Muscle of back (tissue), 11 donors: ENCODE data around the gene FRMD5. TPM values are rescaled to one million over a fixed set of nuclear protein-coding genes. Genes with fewer than 3 reads are reported as not detected.

Experiments used
- DNase-seq, 3 donors: peaks; one replicate each; pipeline versions ENCODE4 v3.0.0 to v3.0.0-alpha.2; 2013
- polyA plus RNA-seq, 10 donors: library from polyadenylated mRNA; unstranded; fragments of 120-200 nt; gene quantifications; one replicate each; pipeline ENCODE4 v1.2.1, GENCODE V29; 2013; ENCODE audit not compliant: insufficient read length in 10 of 10

FRMD5 gene
- polyA plus RNA-seq, 10 donors = 0.15 to 0.75 (median 0.42) TPM

DNA sequence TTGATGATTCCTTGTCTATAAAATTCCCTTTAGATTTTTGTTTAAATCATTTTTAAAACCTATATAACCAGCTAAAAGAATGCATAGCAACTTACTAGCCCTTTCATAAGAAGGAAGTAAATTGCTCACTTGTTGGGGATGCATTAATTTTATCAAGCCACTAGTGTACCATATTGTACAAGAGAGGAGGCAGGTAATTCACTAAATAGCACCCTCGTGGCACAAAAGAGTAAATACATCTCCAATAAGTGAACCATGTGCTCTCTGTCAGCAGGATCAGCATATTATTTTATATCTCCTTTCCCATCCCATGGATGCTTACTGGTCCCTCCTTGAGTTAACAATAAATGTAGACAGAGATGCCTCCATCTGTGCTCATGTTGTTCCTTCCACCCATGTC, 34.3 kb downstream of the FRMD5 start:
- no peak for DNase-seq

DNA sequence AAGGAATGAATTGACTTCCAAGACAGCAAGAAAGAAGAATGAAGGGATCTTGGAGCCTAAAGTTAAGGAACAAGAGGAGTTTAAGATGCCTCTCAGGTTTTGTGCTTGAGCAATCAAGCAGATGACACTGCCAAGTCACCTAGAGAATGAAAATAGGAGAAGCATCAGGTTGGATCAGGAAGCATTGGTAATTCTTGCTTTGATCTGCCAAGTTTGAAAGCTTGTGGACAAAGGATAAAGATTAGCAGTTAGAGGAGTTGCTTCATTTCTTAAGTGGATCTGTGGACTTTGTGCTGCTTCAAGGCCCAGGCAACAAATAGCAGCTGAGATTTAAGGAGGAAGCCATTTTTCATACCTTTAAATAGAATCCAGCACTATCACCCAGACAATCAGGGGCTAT, 35.6 kb downstream of the FRMD5 start:
- DNase-seq = no peak

DNA sequence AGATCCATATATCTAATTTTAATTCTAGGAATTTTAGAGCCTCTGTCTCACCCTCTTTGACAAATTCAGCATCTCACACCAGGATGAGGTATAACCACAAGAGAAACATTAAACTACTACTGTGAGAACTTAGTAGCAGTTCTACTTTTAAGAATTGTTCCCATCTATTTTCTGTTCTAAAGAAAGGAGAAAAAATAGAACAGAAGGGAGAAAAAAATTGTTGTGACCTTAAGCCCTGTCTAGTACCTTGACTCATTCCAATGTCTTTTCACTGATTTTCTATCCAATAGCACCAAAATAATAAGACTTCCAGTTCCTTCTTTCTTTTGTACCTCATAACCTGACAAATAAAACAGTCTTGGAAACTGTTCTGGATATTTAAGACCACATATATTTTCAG, 37.0 kb downstream of the FRMD5 start:
- DNase-seq = no peak

DNA sequence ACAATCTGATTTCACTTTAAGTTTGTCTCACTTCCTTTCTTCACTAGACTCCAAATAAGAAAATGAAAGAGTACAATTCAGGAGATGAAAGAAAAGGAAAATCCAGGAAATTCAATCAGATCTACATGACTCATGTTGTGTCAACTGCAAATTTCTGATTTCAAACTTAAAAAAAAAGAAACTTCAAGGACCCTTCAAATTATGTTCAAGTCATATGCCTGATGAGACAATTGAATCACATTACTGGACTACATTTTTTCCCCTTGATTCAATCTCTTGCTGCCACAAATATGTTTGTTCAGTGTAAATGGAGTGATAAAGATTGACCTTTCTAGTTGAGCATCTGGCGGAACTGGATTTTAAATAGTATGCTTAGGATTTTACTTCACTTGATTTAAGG, 37.4 kb downstream of the FRMD5 start:
- DNase-seq = peak in 1 of 3 donors; percentile 84

DNA sequence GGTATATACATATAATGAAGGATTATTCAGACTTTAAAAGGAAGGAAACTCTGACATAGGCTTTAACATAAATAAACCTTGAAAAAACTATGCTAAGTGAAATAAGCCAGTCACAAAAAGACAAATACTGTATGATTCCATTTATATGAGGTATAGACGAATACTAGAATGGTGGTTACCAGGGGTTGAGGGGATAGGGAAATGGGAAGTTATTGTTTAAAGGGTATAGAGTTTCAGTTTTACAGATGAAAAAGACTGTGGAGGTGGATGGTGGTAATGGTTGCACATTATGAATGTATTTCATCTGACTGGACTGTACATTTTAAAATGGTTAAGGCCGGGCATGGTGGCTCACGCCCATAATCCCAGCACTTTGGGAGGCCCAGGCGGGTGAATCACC, 41.7 kb downstream of the FRMD5 start:
- no peak for DNase-seq

DNA sequence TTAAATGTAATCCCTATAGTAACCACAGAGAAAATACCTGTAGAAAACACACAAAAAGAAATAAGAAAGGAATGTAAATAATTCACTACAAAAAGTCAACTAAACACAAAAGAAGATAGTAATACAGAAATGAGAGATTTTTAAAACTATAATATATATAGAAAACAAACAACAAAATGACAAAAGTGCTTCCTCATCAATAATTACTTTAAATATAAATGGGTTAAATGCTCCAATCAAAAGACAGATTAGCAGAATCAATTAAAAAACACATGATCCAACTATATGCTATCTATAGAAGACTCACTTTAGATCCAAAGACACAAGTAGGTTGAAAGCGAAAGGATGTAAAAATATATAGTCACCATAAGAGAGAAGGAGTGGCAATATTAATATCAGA, 45.8 kb downstream of the FRMD5 start:
- DNase-seq = no peak

DNA sequence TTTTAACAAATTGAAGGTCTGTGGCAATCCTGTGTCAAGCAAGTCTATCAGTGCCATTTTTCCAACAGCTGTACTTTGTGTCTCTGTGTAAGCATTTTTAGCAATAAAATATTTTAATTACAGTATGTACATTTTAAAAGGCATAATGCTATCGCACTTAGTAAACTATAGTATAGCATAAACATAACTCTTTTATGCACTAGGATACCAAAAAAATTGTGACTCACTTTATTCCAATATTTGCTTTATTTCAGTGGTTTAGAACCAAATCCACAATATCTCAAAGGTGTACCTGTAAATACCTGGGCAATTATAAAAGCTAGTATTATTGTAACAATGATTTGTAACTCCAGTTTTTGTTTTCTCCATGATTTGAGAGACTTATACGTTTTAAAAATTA, 46.5 kb downstream of the FRMD5 start:
- no peak for DNase-seq

DNA sequence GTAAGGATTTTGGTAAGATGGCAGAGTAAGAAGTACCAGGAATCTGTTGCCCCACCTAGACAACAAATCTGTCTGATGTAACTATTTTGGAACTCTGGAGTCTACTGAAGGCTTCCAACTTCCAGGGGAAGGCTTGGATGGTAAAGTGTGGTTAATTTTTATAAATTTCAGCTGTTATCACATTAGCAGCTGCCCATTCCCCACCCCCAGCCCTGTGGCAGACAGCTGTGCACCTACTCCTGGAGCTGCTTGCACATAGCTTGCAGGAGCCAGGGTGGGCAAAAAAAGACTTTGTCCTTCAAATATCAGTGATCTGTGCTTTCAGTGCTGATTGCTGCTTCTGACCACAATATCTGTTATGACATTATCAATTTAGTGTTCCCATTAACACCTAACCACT, 47.4 kb downstream of the FRMD5 start:
- DNase-seq = peak in 1 of 3 donors; percentile 5

DNA sequence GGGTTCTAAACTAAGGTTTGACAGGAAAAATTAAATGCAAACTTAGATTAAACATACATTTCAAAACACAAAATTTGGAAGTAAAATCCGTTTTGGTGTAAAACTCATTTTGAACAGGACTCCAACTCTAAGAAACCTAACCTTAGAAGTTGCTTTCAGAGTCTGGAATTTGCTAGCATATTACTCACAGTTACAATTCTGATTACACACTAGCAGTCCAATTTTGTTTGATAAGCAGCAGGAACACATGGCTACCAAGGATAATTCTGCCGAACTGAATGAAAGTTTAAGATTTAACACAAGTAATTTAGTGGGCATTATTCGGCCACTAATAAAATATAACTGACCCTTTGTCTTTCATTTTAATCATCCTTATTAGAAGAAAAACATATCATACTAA, 49.6 kb downstream of the FRMD5 start:
- no peak for DNase-seq

DNA sequence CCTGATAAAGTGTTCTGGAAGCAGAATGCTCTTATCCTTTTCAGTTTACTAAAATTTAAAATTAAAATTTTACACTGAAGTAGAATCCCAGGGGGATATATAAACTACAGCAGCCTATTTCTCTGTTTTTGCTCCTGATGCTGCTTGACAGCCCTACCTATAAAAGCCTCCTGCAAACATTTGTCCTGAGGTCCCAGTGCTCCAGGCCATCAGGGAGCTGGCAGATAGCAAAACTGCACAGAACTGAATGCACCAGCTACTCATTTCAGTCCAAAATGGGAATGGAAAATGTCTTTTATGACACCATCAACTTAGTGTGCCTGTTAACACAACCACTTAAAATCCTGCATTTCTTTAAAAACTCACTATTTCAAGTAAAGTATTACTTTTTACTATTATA, 50.1 kb downstream of the FRMD5 start:
- DNase-seq = no peak

DNA sequence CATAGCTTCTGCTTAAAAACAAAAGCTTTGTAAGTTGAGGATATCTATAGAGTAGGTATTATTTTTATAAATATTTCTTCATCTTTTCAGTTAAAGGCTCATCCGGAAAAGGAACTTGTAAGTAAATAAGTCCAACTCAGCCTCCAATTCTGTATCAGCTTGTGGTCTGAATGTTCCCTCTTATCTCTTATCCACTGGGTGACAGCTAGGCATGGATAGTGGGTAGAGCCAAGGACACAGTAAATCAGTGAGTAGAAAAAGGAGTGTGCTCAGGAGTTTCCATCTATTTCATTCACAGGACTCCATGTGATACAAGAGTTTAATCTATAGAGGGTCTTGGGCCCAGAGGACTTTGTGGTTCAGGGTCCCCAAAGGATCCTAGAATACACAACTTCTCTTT, 50.9 kb downstream of the FRMD5 start:
- no peak for DNase-seq

DNA sequence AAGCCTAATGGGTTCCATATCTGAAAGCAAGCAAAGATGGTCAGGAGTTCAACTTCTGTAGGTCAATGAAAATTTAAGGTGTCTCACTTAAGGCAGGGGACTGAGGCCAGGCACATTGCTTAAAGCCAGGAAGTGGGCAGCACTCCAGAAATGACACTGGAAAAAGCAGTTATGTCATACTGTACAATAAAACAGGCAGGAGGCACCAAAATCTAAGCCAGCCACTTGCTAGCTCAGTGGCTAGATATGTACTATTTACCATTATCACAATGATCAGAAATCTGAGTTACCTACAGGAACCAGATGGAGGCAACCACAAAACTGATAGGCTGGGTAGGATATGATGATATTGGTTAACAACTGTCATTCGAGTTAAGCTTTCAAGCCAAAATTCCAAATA, 57.3 kb downstream of the FRMD5 start:
- no peak for DNase-seq

DNA sequence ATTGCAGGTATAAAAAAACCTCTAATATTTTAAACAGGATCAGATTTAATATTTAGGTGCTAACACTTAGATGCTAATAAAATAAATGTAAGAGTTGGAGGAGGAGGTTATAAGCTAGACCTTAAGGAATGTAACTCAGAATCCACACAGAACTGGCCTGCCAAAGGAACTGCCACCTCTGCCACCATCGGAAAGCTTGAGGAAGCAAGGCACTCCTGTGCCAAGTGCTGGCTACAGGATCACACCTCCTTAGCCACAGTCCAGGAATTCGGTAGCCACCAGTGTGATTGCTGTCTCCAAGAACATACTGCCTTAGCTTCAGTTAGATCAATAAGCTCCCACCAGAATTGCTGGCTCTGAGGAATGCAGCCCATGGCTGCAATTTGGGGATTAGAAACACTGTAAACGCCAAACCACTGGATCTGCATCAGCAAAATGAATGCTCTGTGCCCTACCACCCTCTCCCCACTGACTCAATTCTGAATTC, 58.0 kb downstream of the FRMD5 start:
- no peak for DNase-seq

DNA sequence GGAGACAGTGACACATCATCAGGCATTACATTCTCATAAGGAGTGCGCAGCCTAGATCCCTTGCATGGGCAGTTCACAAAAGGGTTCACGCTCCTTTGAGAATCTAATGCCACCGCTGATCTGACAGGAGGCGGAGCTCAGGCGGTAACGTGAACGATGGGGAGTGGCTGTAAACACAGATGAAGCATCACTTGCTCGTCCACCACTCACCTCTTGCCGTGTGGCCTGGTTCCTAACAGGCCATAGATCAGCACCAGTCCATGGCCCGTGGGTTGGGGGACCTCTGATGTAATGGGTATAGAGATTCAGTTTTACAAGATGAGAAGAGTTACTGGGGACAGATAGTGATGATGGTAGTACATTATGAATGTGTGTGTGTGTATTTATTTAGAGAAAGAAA, 63.0 kb downstream of the FRMD5 start:
- no peak for DNase-seq

DNA sequence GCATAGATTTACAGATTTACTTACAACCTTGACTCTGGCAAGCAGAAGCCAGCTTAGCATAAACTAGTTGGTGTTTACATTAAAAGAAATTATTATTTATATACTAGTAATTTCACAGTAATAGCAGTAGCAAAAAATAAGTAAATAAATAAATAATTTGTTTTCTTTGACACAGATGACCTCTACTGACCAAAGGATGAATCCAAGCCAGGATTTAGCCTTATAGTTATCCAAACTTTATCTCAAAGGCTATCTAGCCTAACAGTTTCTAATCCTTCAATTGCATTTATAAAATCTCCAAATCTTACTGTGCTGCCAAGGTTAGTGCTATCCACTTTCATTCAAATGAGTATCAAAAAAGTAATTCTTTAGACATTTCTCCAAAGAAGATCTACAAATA, 64.3 kb downstream of the FRMD5 start:
- DNase-seq = no peak

DNA sequence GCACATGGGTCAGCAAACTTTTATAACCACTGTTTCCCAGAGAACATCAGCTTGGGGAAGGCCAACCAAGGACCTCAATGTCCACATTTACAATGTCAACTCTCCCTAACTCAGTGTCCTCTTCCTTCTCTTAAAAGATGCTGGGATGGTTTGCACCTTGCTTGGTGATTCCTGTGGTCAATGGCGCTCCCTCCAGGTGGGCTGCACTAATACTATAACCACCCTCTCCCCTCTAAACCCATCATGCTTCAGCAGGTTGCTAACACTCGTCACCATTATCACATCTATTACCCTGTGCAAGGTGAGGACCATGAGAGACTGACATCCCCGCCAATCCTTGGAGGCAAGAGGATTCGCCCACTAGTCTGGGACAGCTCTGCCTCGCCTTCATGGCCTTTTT, 65.2 kb downstream of the FRMD5 start:
- no peak for DNase-seq

DNA sequence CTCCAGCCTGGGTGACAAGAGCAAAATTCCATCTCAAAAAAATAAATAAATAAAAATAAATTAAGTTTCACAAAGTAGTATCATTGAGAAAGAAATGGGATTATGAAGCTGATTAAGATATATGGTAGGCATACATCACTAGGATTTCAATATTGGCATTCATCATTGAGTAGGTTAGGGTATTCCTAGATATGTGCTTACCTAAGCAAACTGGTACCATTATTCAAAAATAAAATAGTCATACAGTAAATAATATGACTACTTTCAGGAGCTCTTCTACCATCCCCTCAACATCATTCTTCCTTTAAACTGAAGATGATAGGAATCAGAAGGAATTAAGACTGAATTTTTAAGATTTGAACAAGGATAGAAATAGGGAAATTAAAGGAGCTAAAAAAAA, 66.6 kb downstream of the FRMD5 start:
- DNase-seq = no peak

DNA sequence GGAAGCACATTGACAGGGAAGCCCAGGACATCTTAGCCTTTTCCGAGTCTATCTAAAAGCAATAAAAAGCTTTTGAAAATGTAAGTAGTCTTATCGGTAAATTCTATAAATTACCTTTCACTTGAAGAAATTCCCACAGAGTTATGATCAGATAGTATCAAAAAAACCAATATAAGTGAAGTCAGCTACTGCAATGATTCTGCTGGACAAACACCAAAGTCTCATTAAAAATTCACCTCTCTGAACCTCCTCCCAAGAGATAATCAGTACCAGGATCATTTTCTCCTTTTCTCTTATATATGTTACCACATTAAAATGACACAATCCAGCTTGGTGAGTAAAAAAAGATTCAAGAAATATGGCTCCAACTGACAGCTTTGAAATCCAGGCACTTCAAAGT, 69.2 kb downstream of the FRMD5 start:
- no peak for DNase-seq

DNA sequence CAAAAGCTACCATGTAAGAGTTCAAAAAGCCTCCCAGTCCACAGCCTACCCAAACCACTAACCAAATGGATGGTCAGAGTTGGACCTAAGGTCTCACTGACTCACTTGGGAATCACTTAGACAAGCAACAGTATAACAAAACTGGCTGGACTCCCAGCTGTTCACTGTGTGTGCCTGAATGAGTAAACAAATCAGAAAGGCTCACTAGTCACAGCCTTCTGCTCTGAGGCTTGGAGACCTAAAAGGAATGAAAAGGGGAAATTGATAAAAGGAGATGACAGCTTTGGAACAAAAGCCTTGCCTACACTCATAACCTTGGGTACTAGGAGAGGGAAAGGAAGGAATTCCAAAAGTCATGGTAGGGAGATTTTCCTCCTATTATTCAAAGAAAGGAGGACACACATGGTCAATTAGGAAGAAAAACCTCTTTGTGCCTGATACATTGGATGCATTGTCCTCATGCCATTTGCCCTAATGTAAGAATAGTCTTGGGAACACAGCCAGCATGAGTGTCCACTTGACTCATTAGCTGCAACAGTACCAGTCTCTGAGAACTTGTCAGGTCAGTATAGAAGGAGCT, 92.3 kb downstream of the FRMD5 start:
- peak in 2 of 3 donors; percentile 32 to 75 for DNase-seq

DNA sequence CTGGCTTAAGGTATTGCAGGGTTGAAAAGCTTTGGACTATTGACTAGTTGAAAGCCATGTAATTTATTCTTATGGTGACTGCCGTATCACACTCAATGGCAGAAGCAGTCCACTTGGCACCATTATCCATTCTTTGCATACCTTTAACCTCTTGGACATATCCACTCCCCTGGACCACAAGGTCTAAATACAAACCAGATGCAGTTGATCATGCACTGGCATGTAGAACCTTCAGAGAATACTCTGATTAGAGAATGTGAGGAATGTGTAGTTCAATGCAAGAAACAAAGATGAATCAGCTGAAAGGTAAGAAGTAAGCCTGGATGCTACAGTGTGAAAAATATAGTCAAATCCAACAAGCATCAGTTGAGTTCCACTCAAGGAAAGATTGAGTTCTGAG, 93.1 kb downstream of the FRMD5 start:
- peak in 1 of 3 donors; percentile 52 for DNase-seq

DNA sequence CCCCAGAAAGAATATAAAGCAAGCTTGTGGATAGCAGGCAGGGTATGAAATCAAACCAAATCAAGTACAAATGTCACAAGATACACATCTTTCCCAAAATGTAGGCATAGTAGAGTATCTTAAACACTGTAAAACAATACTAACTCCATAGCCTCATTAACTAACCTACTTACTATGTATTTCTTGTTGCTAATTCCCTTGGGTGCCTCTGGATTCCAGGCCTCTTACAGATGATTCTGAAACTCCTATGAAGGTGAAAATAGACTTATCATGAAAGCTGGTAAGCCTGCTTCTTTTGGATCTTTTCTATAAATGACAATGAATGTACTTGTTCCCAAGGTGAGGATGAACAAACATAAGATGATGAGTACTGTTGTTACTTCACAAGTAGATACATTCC, 93.8 kb downstream of the FRMD5 start:
- DNase-seq = no peak

DNA sequence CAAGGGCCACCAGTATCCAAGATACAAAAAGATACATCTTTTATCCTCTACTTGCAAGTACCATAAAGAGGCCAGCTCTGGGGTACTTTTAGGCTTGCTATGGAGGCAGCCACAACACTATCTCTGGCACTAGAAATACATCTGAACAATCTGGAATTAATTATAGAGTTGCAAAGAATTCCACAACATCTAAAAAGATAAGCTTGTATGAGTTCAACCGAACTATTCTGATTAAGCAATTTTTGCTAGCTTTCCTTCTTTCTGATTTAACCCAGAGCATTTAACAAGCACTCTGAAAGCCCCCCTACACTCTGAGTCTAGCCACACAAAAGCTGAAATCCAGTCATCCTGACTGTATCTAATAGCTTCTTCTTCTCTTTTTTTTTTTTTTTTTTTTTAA, 95.4 kb downstream of the FRMD5 start:
- peak in 2 of 3 donors; percentile 30 to 47 for DNase-seq

DNA sequence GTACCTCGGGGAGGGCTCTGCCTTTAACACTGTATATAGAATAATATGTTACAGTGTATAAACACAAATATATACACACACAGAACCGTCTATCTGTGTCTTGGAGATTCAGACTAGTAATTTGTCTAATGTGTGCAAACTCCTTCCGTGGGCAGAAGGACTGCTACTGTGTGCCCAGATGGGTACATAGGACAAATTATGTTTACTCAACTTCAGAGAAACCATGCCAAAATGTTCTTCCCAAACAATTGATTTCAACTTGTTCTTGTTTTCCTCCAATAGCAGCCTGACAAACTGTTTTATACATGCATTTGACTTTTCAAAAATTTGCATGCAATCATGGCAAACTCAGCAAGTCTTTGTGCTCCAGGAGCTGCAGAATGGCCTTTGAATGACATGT, 97.5 kb downstream of the FRMD5 start:
- DNase-seq = no peak

DNA sequence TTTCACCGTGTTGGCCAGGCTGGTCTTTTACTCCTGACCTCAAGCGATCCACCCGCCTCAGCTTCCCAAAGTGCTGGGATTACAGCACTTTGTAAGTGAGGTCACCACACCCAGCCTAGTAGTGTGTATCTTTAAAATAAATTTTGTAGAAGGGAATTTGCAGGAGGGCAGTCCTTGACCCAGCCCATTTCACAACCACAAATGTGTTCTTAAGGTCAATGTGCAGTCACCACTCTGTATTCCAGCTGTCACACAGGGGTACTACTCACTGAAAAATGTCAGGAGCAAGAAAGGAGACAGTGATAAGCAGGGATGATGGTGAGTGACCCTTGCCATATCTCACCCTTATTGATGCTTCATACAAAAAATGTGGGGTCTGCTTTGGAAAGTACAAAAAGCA, 98.5 kb downstream of the FRMD5 start:
- no peak for DNase-seq

DNA sequence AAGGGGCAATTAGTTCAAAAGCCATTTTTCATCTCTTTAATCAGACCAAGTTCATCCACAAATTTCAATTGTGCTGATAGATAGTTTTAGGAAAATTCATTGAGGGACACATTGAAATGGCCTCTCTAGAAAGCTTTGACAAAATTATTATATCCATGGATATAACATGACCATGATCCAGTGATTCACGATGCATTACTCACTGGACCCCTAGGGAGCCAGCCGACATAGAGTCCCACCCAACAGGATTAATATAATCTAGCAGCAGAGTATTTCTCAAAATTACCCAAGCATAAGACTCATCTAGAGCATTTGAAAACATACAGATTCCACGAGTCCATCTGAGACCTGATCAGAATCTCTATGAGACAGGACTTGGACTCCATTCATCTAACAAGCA, 100.3 kb downstream of the FRMD5 start:
- DNase-seq = no peak
